GM19455 (cell line): ENCODE measurements around the gene TSEN2.
A peak's percentile ranks its signal among the peaks of the same experiment; 100 is the strongest.

Source experiments
- ATAC-seq: cut with Tn5 transposase; IDR thresholded peaks from one replicate; pipeline ENCODE4 v1.9.1; 2021; ENCODE audit not compliant: unreplicated experiment

The TSEN2 gene

GRCh38 chr3:12545473-12545791 lies 61.2 kb downstream of the TSEN2 start, which contains the start of gene MKRN2OS:
Gene MKRN2OS, minus strand, starts transcription at chr3:12545499. Its CDS starts 35 bp downstream, at chr3:12545464.
- ATAC-seq, result no peak

- ATAC-seq, result no peak
Measured at GRCh38 chr3:12549971-12550760, 65.9 kb downstream of the TSEN2 start.

GRCh38 chr3:12553921-12554391 lies 69.7 kb downstream of the TSEN2 start:
- no peak for ATAC-seq

GRCh38 chr3:12556314-12556689 lies 72.0 kb downstream of the TSEN2 start:
- peak; percentile 4 for ATAC-seq

DNA sequence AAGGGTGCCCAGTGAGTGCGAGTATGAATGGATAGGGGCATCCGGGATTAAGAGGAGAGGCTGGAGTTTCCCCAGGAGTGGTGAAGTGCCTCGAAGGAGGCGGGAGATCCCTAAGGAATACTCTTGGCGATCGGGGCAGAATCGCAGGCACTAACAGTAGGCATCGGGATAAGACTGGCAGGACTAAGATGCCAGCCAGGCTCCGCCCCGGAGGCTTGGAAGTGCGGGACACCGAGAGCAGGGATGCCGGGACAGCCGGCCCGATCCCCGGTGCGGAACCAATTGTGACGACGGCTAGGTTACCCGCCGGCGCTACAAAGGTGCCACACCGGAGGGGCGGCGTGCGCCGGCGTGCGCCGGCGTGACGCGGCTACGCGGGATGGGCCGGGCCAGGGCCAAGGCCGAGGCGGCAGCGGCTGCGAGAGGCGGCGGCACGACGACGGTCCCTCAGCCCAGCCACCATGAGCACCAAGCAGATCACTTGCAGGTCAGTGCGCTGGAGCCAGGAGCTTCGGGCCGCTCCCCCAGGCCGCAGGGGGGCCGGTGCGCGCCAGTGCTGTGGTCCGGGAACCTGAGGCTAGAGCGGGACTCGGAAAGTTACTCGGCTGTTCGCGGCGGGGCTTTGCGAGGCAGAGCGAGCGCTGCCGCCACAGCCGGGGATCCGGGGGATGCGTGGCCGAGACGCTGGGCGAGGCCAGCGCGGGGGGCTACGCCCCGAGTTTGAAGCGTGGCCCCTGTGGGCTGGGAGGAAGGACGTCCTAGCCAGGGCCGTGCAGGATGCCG lies 72.6 kb downstream of the TSEN2 start, which contains the start of gene MKRN2:
Gene MKRN2 (plus strand): TSS at position 398 of the 783 bp plus-strand sequence. CDS start 64 bp downstream, at position 462.
- peak; percentile 77 for ATAC-seq

DNA sequence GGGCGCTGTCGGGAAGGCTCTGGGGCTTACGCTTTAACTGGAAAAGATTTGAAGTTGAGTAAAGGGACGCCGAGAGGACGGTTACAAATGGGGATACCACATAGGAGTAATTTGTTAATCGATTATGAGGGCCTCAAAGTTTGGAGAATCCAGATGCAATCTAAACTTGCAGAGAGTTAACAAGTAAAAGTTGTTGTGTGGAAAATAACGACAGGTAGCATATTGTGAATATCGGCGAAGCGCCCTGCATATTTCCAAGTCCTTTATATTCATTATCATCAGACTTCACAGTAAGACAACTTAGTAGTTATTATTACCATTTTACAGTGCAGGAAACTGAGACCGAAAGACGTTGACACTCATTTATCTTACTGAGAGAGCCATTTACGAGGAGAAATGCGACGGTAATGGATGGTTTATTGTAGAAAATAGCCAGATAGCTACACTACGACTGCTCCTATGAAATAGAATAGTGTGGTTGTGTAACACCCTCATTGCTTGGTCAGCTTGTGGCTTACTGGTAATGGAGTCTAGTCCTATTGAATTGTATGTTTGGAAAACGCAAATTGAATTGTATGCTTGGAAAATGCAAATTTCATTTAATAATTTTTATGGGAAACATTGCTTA lies 73.3 kb downstream of the TSEN2 start:
- ATAC-seq, result no peak

DNA sequence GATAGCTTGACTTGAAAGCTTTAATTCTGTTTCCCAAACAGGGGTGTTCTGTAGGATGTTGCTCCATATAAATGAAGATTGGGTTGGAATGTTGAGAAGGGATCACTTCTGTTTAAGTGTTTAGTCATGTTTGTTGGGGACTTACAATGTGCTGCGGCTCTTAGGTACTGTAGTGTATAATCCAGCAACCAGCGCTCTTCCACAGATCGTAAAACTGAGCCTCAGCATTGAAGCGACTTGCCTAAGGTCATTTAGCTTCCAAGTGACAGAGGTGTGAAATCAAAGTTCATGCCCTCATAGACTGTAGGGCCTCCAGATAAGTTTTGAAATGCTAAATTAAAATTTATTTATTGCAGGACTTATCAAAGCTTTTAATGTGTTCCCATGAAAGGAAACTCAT lies 74.4 kb downstream of the TSEN2 start:
- no peak for ATAC-seq

DNA sequence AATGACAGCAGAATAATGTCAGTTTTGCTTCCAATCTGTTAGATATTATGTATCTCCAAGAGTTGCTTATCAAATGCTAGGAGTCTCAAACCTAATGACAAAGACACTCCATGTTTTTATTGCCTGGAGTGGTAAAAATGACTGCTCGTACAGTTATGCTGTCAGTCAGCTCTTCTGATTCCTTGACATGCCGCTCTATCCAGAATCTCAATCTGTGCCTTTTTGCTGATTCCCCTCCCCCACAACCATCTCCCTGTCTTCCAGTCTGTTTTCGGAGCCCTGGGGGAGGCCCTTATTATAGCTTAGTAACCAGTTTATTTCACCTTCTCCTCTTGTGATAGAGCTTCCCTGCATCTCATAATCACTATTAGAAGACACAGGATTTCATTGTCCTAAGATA lies 75.2 kb downstream of the TSEN2 start:
- ATAC-seq, result no peak

DNA sequence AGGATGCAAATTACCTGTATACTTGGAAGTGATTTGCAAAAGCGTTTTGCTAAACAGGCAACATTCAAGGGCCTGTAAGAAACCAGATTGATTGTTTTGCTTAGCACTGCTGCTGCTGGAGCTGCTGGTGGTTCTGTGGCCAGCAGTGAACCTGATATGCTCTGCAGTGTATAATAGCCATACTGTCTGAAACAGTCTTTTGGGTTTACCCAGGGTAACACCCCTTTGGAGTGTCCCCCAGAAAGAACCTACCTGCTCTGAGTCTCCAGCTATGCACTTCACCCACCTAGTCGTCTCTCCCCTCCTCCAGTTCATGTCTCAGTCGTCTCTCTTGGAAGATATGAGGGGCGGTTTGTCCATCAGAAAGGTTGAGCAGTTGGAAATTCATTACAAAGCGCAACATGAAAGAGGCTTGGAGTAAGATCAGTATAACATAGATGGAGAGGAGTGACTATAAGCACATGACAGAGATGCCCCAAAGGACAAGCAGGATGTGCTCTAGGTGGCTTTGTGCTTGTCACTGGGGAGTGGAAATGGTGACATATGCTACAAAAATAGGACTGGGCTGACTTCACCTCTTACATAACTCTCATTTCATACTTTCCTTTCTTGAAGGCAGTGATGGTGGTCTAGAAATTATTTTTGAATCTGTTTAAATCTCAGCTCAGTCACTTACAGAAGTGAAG lies 76.4 kb downstream of the TSEN2 start:
- no peak for ATAC-seq

GRCh38 chr3:12561397-12561796 lies 77.1 kb downstream of the TSEN2 start:
- ATAC-seq, result no peak

DNA sequence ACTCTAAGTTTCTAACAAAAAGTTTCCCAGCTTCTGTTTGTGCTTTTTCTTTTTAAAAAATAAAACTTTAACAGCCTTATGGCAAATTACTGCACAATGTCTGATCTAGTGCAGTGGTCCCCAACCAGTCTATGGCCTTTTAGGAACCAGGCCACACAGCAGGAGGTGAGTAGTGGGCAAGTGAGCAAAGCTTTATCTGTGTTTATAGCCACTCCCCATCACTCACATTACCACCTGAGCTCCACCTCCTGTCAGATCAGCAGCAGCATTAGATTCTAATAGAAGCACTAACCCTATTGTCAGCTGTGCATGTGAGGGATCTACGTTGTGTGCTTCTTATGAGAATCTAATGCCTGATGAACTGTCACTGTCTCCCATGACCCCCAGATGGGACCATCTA lies 78.2 kb downstream of the TSEN2 start:
- no peak for ATAC-seq

GRCh38 chr3:12566976-12567375 lies 82.7 kb downstream of the TSEN2 start:
- ATAC-seq, result no peak

- no peak for ATAC-seq
Measured at GRCh38 chr3:12568747-12569146, 84.5 kb downstream of the TSEN2 start.

- no peak for ATAC-seq
Measured at GRCh38 chr3:12569836-12570235, 85.6 kb downstream of the TSEN2 start.

DNA sequence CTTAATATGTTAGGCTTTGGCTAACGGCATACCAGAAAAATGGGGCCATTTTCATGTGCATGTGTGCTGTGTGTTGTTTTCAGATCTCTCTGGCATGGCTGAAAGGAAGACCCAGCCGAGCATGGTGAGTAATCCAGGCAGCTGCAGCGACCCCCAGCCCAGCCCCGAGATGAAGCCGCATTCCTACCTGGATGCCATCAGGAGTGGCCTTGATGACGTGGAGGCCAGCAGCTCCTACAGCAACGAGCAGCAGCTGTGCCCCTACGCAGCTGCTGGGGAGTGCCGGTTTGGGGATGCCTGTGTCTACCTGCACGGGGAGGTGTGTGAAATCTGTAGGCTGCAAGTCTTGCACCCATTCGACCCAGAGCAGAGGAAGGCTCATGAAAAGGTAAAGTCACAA lies 87.7 kb downstream of the TSEN2 start:
- no peak for ATAC-seq

GRCh38 chr3:12574131-12574530 lies 89.9 kb downstream of the TSEN2 start:
- ATAC-seq, result no peak

DNA sequence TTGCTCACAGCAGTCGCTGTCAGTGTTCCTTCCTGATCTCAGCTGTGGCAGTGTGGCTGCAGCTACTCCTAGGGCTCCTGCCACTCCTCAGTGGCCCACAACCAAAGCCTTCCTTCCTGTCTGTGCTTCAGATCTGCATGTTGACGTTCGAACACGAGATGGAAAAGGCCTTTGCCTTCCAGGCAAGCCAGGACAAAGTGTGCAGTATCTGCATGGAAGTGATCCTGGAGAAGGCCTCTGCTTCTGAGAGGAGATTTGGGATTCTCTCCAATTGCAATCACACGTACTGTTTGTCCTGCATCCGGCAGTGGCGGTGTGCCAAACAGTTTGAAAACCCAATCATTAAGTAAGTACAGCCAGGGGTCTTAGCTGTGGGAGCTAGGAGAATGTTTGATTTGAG lies 90.4 kb downstream of the TSEN2 start:
- no peak for ATAC-seq

- ATAC-seq, result no peak
Measured at GRCh38 chr3:12577379-12577778, 93.1 kb downstream of the TSEN2 start.

- ATAC-seq, result no peak
Measured at GRCh38 chr3:12578742-12579141, 94.5 kb downstream of the TSEN2 start.

DNA sequence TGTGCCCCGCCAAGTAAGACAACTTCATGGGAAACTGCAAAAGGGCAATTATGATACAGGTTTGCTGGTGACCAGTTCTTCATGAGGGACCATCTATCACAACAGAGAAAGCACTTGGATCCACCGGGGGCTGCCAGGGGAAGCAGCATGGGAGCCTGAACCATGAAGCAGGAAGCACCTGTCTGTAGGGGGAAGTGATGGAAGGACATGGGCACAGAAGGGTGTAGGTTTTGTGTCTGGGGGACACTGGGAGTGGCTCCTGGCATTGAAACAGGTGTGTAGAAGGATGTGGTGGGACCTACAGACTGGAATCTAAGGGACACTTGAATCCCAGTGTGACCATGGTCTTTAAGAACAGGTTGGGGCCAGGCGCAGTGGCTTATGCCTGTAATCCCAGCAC lies 95.2 kb downstream of the TSEN2 start:
- ATAC-seq, result no peak

DNA sequence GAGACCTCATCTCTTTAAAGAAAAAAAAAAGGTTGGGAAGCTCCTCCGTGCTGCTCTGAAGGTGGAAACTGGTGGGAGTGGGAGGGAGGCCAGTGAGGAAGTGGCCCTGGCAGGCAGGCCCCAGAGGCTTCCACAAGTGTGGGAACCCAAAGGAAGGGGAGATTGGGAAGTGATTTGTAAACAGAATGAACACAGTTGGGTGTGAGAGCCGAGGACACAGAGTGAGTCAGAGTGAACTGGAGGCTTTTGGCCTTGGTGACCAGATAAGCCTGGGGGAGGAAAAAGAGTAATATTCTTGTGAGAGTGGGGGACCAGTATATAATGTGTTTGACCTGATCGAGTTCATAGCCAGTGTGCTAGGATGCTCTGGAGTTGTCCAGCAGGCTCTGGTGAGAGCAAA lies 95.6 kb downstream of the TSEN2 start:
- ATAC-seq, result no peak
